H9 (cell line): ENCODE measurements around the gene TSR1. TPM values are rescaled to one million over a fixed set of nuclear protein-coding genes. Genes with fewer than 3 reads are reported as not detected.

Experiments
- DNase-seq: peaks from one replicate; pipeline ENCODE4 v3.0.0-alpha.2; 2017
- H2AFZ ChIP-seq: one replicate; pipeline ENCODE4 v1.6.1; 2013; ENCODE audit warnings: mild to moderate bottlenecking, low read length, control low read depth, moderate library complexity
- H2AK5ac ChIP-seq: 2 replicates; pipeline ENCODE4 v1.6.1; 2013; ENCODE audit warnings: low read length, control low read depth, mixed read lengths; ENCODE audit not compliant: insufficient read length
- H2BK120ac ChIP-seq: one replicate; pipeline ENCODE4 v1.6.1; 2013; ENCODE audit warnings: low read depth, mild to moderate bottlenecking, low read length, control low read depth, inconsistent platforms; ENCODE audit not compliant: poor library complexity, severe bottlenecking
- H2BK12ac ChIP-seq: 2 replicates; pipeline ENCODE4 v1.6.1; 2013; ENCODE audit warnings: low read length, control low read depth, mixed read lengths, low read depth; ENCODE audit not compliant: insufficient read length
- H2BK15ac ChIP-seq: 2 replicates; pipeline ENCODE4 v1.6.1; 2013; ENCODE audit warnings: low read depth, low read length, control low read depth
- H2BK20ac ChIP-seq: one replicate; pipeline ENCODE4 v1.6.1; 2013; ENCODE audit warnings: low read depth, mild to moderate bottlenecking, low read length, control low read depth, inconsistent platforms; ENCODE audit not compliant: poor library complexity, severe bottlenecking
- H2BK5ac ChIP-seq: 2 replicates; pipeline ENCODE4 v1.6.1; 2013; ENCODE audit warnings: low read length, control low read depth, mixed read lengths; ENCODE audit not compliant: insufficient read length
- H3K14ac ChIP-seq: 2 replicates; pipeline ENCODE4 v1.6.1; 2013; ENCODE audit warnings: low read length, control low read depth; ENCODE audit not compliant: insufficient read depth
- H3K18ac ChIP-seq: 2 replicates; pipeline ENCODE4 v1.6.1; 2013; ENCODE audit warnings: low read depth, mild to moderate bottlenecking, mixed read lengths, low read length, control low read depth; ENCODE audit not compliant: insufficient read length
- H3K23ac ChIP-seq: 2 replicates; pipeline ENCODE4 v1.6.1; 2013; ENCODE audit warnings: low read length, control low read depth, mixed read lengths, low read depth; ENCODE audit not compliant: insufficient read length
- H3K23me2 ChIP-seq: 2 replicates; pipeline ENCODE4 v1.6.1; 2013; ENCODE audit warnings: low read depth, mild to moderate bottlenecking, mixed read lengths, low read length, control low read depth; ENCODE audit not compliant: insufficient read length, poor library complexity, severe bottlenecking
- H3K27ac ChIP-seq: 2 replicates; pipeline ENCODE4 v1.5.1; 2013; ENCODE audit warnings: low read length, control low read depth, mixed read lengths, low read depth; ENCODE audit not compliant: insufficient read length
- H3K27me3 ChIP-seq: 2 replicates; pipeline ENCODE4 v1.6.1; 2013; ENCODE audit warnings: low read length, control low read depth, inconsistent platforms; ENCODE audit not compliant: insufficient read depth
- H3K4ac ChIP-seq: 2 replicates; pipeline ENCODE4 v1.6.1; 2013; ENCODE audit warnings: low read depth, mild to moderate bottlenecking, control low read depth, inconsistent platforms, low read length, moderate library complexity
- H3K4me1 ChIP-seq: 2 replicates; pipeline ENCODE4 v1.6.1; 2013; ENCODE audit warnings: low read length, control low read depth, inconsistent platforms; ENCODE audit not compliant: insufficient read depth
- H3K4me2 ChIP-seq: 2 replicates; pipeline ENCODE4 v1.6.1; 2013; ENCODE audit warnings: low read length, control low read depth, mixed read lengths; ENCODE audit not compliant: insufficient read length, insufficient read depth
- H3K56ac ChIP-seq: 2 replicates; pipeline ENCODE4 v1.6.1; 2013; ENCODE audit warnings: low read depth, mild to moderate bottlenecking, mixed read lengths, low read length, control low read depth; ENCODE audit not compliant: insufficient read length
- H3K79me1 ChIP-seq: 2 replicates; pipeline ENCODE4 v1.6.1; 2013; ENCODE audit warnings: low read depth, mild to moderate bottlenecking, moderate library complexity, low read length, control low read depth, inconsistent platforms; ENCODE audit not compliant: insufficient read depth, poor library complexity, severe bottlenecking
- H3K79me2 ChIP-seq: 2 replicates; pipeline ENCODE4 v1.6.1; 2013; ENCODE audit warnings: low read length, control low read depth, inconsistent platforms; ENCODE audit not compliant: insufficient read depth
- H3K9ac ChIP-seq: 2 replicates; pipeline ENCODE4 v1.6.1; 2013; ENCODE audit warnings: low read length, control low read depth, mixed read lengths; ENCODE audit not compliant: insufficient read length; ENCODE audit errors: extremely low read depth
- H3K9me3 ChIP-seq: one replicate; pipeline ENCODE4 v1.6.1; 2013; ENCODE audit warnings: low read depth, low read length, inconsistent platforms; ENCODE audit not compliant: control insufficient read depth
- H3T11ph ChIP-seq: one replicate; pipeline ENCODE4 v1.6.1; 2013; ENCODE audit warnings: mild to moderate bottlenecking, low read length, control low read depth, inconsistent platforms
- H4K20me1 ChIP-seq: one replicate; pipeline ENCODE4 v1.6.1; 2013; ENCODE audit not compliant: control insufficient read depth, insufficient read length, insufficient read depth
- H4K5ac ChIP-seq: 2 replicates; pipeline ENCODE4 v1.6.1; 2013; ENCODE audit warnings: low read depth, mild to moderate bottlenecking, mixed read lengths, low read length, control low read depth; ENCODE audit not compliant: insufficient read length
- H4K8ac ChIP-seq: replicated peaks from 2 replicates; pipeline ENCODE4 v1.6.1; 2013; ENCODE audit warnings: low read length, control low read depth, mixed read lengths, low read depth; ENCODE audit not compliant: insufficient read length
- H4K91ac ChIP-seq: 2 replicates; pipeline ENCODE4 v1.6.1; 2013; ENCODE audit warnings: low read depth, mild to moderate bottlenecking, moderate library complexity, mixed read lengths, low read length, control low read depth; ENCODE audit not compliant: insufficient read length
- H3K27ac Mint-ChIP-seq, 3 experiments: 2 replicates in 2 of 3; 3 replicates in 1 of 3; pipeline ENCODE4 v1.8.0; 2020 to 2021; ENCODE audit warnings: mixed read lengths in 3 of 3, mild to moderate bottlenecking in 1 of 3, moderate library complexity in 1 of 3
- H3K27me3 Mint-ChIP-seq: 2 replicates; pipeline ENCODE4 v1.8.0; 2021; ENCODE audit warnings: low read depth, mild to moderate bottlenecking, moderate library complexity, mixed read lengths
- H3K36me3 Mint-ChIP-seq, 3 experiments: 2 replicates in 2 of 3; 3 replicates in 1 of 3; pipeline ENCODE4 v1.8.0; 2020 to 2021; ENCODE audit warnings: low read depth in 3 of 3, mixed read lengths in 3 of 3; ENCODE audit not compliant: insufficient read depth in 1 of 3
- H3K4me1 Mint-ChIP-seq, 2 experiments: 2 replicates each; pipeline ENCODE4 v1.8.0; 2020; ENCODE audit warnings: mixed read lengths in 2 of 2
- H3K4me3 Mint-ChIP-seq, 2 experiments: 2 replicates in 1 of 2; 3 replicates in 1 of 2; pipeline ENCODE4 v1.8.0; 2020 to 2021; ENCODE audit warnings: mild to moderate bottlenecking in 2 of 2, mixed read lengths in 2 of 2, moderate library complexity in 1 of 2
- H3K9me3 Mint-ChIP-seq, 2 experiments: 2 replicates in 1 of 2; 3 replicates in 1 of 2; pipeline ENCODE4 v1.8.0; 2020; ENCODE audit warnings: mild to moderate bottlenecking in 2 of 2, mixed read lengths in 2 of 2, moderate library complexity in 1 of 2
- WGBS: extraction: QIAGEN DNeasy Blood & Tissue Kit; methylation state at CpG from one replicate; pipeline ENCODE4 v1.1.7; 2013; ENCODE audit warnings: missing lambda C conversion rate, low lambda C conversion rate, mixed read lengths; ENCODE audit not compliant: insufficient read length; ENCODE audit errors: extremely low coverage; 5-methylcytosine and 5-hydroxymethylcytosine counted together
- total RNA-seq: library from RNA; stranded (reverse); gene quantifications from 2 replicates; pipeline ENCODE4 v1.2.1, GENCODE V29; 2021
- TF ChIP-seq, protein P1 (sequence below): fragments of 200-600 bp; sonication (generic); conservative IDR thresholded peaks from 3 replicates; pipeline ENCODE4 v1.8.0; 2021; ENCODE audit warnings: antibody characterized with exemption, mild to moderate bottlenecking

The TSR1 gene
- total RNA-seq, 1 experiment from 2014 or later = 81.1 TPM

DNA sequence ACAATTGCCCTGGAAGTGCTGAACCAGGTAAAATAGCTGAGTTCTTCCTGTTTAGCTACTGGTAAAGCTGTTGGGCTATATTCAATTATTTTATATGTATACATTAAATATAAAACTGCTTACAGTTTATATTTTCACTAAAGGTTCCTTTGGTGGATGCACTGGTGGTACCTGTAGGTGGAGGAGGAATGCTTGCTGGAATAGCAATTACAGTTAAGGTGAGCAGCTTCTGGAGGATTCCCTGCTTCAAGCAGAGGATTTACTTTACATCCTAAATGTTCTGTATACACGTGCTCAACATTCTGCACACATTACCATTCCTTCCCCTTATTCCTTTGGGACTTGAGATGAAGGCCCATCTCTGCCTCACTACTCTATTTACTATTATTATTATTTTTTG lies 14.9 kb downstream of the TSR1 start:
- no CpG with 5 or more reads among the region's 1 CpG for WGBS
- Histone ChIP-seq H2BK12ac (no peak overlapping the region), H3K14ac (no peak overlapping the region), H2BK120ac (no peak overlapping the region), H3K79me2 (no peaks in the 10 kb centered on the region), H2BK15ac (no peak overlapping the region), H4K8ac (no peak overlapping the region), H4K91ac (no peak overlapping the region), H3K9ac (no peak overlapping the region), H3K4me2 (no peak overlapping the region), H4K20me1 (no peaks in the 10 kb centered on the region), H2BK5ac (no peak overlapping the region), H3K27me3 (no peaks in the 10 kb centered on the region), H4K5ac (no peak overlapping the region), H3K23ac (no peak overlapping the region), H2BK20ac (no peak overlapping the region), H3K56ac (no peak overlapping the region), H2AK5ac (no peak overlapping the region), H3K9me3 (no peaks in the 10 kb centered on the region), H3K4me1 (no peaks in the 10 kb centered on the region), H3K18ac (no peak overlapping the region), H3T11ph (no peak overlapping the region), H3K4ac (no peak overlapping the region), H2AFZ (no peak overlapping the region), H3K27ac (no peak overlapping the region), H3K79me1 (no peaks in the 10 kb centered on the region), H3K23me2 (no peaks in the 10 kb centered on the region)
- Mint-ChIP-seq H3K36me3 (peaks cover 43 to 50% (median 44%) of the 10 kb centered on the region in 3 experiments), H3K27me3 (no peaks in the 10 kb centered on the region), H3K27ac (no peak overlapping the region), H3K9me3 (no peaks in the 10 kb centered on the region), H3K4me1 (no peaks in the 10 kb centered on the region), H3K4me3 (no peak overlapping the region)
- TF ChIP-seq, protein P1, sequence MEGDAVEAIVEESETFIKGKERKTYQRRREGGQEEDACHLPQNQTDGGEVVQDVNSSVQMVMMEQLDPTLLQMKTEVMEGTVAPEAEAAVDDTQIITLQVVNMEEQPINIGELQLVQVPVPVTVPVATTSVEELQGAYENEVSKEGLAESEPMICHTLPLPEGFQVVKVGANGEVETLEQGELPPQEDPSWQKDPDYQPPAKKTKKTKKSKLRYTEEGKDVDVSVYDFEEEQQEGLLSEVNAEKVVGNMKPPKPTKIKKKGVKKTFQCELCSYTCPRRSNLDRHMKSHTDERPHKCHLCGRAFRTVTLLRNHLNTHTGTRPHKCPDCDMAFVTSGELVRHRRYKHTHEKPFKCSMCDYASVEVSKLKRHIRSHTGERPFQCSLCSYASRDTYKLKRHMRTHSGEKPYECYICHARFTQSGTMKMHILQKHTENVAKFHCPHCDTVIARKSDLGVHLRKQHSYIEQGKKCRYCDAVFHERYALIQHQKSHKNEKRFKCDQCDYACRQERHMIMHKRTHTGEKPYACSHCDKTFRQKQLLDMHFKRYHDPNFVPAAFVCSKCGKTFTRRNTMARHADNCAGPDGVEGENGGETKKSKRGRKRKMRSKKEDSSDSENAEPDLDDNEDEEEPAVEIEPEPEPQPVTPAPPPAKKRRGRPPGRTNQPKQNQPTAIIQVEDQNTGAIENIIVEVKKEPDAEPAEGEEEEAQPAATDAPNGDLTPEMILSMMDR = no peak
- DNase-seq = no peak
